Endothelial cell of umbilical vein (primary cell): ENCODE measurements around the gene HTT. TPM values are rescaled to one million over a fixed set of nuclear protein-coding genes. Genes with fewer than 3 reads are reported as not detected.

Source experiments
- BruUV-seq: library from RNA; stranded (reverse); fragments of 400-500 nt; replicated peaks from 2 replicates; lab custom pipeline; 2021; lab: Mats Ljungman, UMichigan
- CTCF ChIA-PET: fragments of 300-600, 350-600 bp; sonication (Branson Sonifier 250); formaldehyde crosslinking; loops from one replicate; lab custom pipeline; 2021; ENCODE audit warnings: antibody characterized with exemption, inconsistent platforms; lab: Charles Lee
- POLR2A ChIA-PET: fragments of 300-600, 350-600 bp; sonication (Branson Sonifier 250); formaldehyde crosslinking; loops from one replicate; lab custom pipeline; 2021; ENCODE audit warnings: antibody characterized with exemption, inconsistent platforms; lab: Charles Lee
- DNase-seq: peaks from one replicate; pipeline ENCODE4 v3.0.0-alpha.2; 2011; ENCODE audit warnings: low read depth, low spot score
- FAIRE-seq: peaks from 2 replicates; lab custom pipeline; 2011; peaks lifted over from hg19 to GRCh38; lab: Jason Lieb, UNC
- H2AFZ ChIP-seq: 2 replicates; pipeline ENCODE4 v1.6.0; 2012; ENCODE audit warnings: low read depth, low read length, control low read depth, inconsistent platforms
- H3K27ac ChIP-seq: 2 replicates; pipeline ENCODE4 v1.5.1; 2011; ENCODE audit warnings: low read depth, mild to moderate bottlenecking, control low read depth, low read length, moderate library complexity; ENCODE audit not compliant: insufficient read depth
- H3K27me3 ChIP-seq, 2 experiments: 2 replicates each; pipeline versions ENCODE4 v1.6.0 to v1.6.1; 2011; ENCODE audit warnings: low read length in 2 of 2, mixed read lengths in 1 of 2; ENCODE audit not compliant: control insufficient read depth in 2 of 2, insufficient read depth in 2 of 2
- H3K36me3 ChIP-seq, 2 experiments: 2 replicates in 1 of 2; 3 replicates in 1 of 2; pipeline ENCODE4 v1.5.1; 2011; ENCODE audit warnings: low read length in 2 of 2, mild to moderate bottlenecking in 1 of 2, moderate library complexity in 1 of 2; ENCODE audit not compliant: control insufficient read depth in 2 of 2, insufficient read depth in 2 of 2; ENCODE audit errors: extremely low read depth in 1 of 2
- H3K4me1 ChIP-seq: 3 replicates; pipeline ENCODE4 v1.5.1; 2011; ENCODE audit warnings: mild to moderate bottlenecking, low read length; ENCODE audit not compliant: control insufficient read depth, insufficient read depth; ENCODE audit errors: extremely low read depth
- H3K4me2 ChIP-seq: 2 replicates; pipeline ENCODE4 v1.6.1; 2011; ENCODE audit warnings: low read length, control low read depth, mixed read lengths; ENCODE audit not compliant: insufficient read depth
- H3K4me3 ChIP-seq, 3 experiments: fragments of 200-600 bp in 1 of 3; sonication (generic), shearing (Covaris generic) in 1 of 3; replicated peaks in 1 of 3; 2 replicates each; pipeline ENCODE4 v1.5.1; 2011 to 2016; ENCODE audit warnings: control low read depth in 3 of 3, low read length in 3 of 3, mild to moderate bottlenecking in 2 of 3, inconsistent platforms in 1 of 3, low read depth in 1 of 3, moderate library complexity in 1 of 3; ENCODE audit not compliant: insufficient read depth in 1 of 3
- H3K79me2 ChIP-seq: 2 replicates; pipeline ENCODE4 v1.6.0; 2012; ENCODE audit warnings: low read length, inconsistent platforms; ENCODE audit not compliant: control insufficient read depth, insufficient read depth
- H3K9ac ChIP-seq: replicated peaks from 2 replicates; pipeline ENCODE3; 2011; ENCODE audit warnings: low read length, control low read depth; ENCODE audit not compliant: insufficient read depth; ENCODE audit errors: extremely low read depth
- H3K9me1 ChIP-seq: replicated peaks from 3 replicates; pipeline ENCODE4 v1.6.0; 2011; ENCODE audit warnings: mild to moderate bottlenecking, low read length; ENCODE audit not compliant: control insufficient read depth, insufficient read depth; ENCODE audit errors: extremely low read depth
- H3K9me3 ChIP-seq: replicated peaks from 2 replicates; pipeline ENCODE4 v1.5.1; 2012; ENCODE audit warnings: low read length, inconsistent platforms; ENCODE audit not compliant: control insufficient read depth, insufficient read depth
- H4K20me1 ChIP-seq: replicated peaks from 2 replicates; pipeline ENCODE3; 2011; ENCODE audit warnings: mild to moderate bottlenecking, low read length; ENCODE audit not compliant: control insufficient read depth, insufficient read depth; ENCODE audit errors: extremely low read depth
- EZH2 ChIP-seq: IDR thresholded peaks from 2 replicates; pipeline ENCODE4 v1.6.1; 2012; ENCODE audit warnings: borderline replicate concordance, low read depth, mild to moderate bottlenecking, moderate library complexity, low read length, inconsistent platforms; ENCODE audit not compliant: severe bottlenecking
- GATA2 ChIP-seq: IDR thresholded peaks from 2 replicates; pipeline ENCODE4 v1.7.0; 2011; ENCODE audit warnings: low read depth, mild to moderate bottlenecking, moderate library complexity, mixed read lengths, low read length; ENCODE audit not compliant: insufficient read length, insufficient read depth
- MYC ChIP-seq: IDR thresholded peaks from one replicate; pipeline ENCODE4 v1.6.1; 2011; ENCODE audit warnings: mild to moderate bottlenecking, low read depth, low read length
- POLR2AphosphoS5 ChIP-seq: IDR thresholded peaks from 2 replicates; pipeline ENCODE4 v1.6.1; 2012; ENCODE audit warnings: low read depth, mild to moderate bottlenecking, control low read depth, low read length, moderate library complexity; ENCODE audit not compliant: insufficient read depth
- dilution Hi-C: fragments of 300-500 bp; cut with MboI; formaldehyde crosslinking; loops from one replicate; pipeline ENCODE4 v1.15.0; 2019; ENCODE audit warnings: low sequenced_read_pairs; ENCODE audit not compliant: extremely low pct_ligation_motif_present
- intact Hi-C: fragments of 100-400 bp; cut with micrococcal nuclease; formaldehyde crosslinking; loops from one replicate; pipeline ENCODE4 v1.10.0; 2022
- polyA plus RNA-seq, 4 experiments: library from polyadenylated mRNA; depleted of rRNA in 3 of 4; stranded (reverse) in 3 of 4; unstranded in 1 of 4; fragments of >200 nt; gene quantifications; 2 replicates each; pipeline versions ENCODE4 v1.2.1 to v1.2.3, GENCODE V29; 2011 to 2012; ENCODE audit warnings: missing spikeins in 1 of 4
- total RNA-seq: library from RNA; stranded (reverse); gene quantifications from 2 replicates; pipeline ENCODE4 v1.2.3, GENCODE V29; 2021
- TF ChIP-seq, protein P1 (sequence below), 2 donors: IDR thresholded peaks; 1 replicate in 1 of 2; 2 replicates in 1 of 2; pipeline ENCODE4 v1.5.1; 2011; ENCODE audit warnings: low read length in 2 of 2, mild to moderate bottlenecking in 2 of 2, moderate library complexity in 2 of 2, control low read depth in 1 of 2, inconsistent platforms in 1 of 2, low read depth in 1 of 2; ENCODE audit not compliant: insufficient read depth in 1 of 2; ENCODE audit errors: extremely low read depth in 1 of 2
- TF ChIP-seq, protein P2 (sequence below): IDR thresholded peaks from 2 replicates; pipeline ENCODE4 v1.6.1; 2011; ENCODE audit not compliant: insufficient read depth, insufficient read length

Gene HTT
- total and polyA plus RNA-seq, 2 donors (not counting 3 experiments of a cell fraction or from before 2014, with no cell fraction given) = 15.7 to 61.2 TPM

DNA sequence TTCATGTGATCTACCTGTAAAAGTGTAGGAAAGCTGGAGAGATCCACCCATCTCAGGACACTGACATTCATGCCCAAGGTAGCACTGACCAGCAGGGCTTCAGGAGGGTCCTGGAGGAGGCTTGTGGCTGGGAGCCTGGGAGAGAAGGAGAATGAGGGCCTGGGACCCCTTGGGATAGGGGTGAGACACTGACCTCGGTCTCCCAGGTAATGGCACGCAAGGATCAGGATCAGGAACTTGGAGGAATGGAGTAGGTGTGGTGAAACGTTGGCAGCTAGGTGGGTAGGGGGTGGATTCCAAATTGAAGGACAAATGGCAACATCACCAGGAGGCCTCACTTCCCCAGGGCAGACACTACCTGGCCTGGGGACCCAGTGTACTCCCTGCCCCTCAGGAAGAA, 206.0 kb downstream of the HTT start:
- H3K9ac ChIP-seq = no peak overlapping the region
- DNase-seq (no peak), FAIRE-seq (no peak)
- no peaks in the 10 kb centered on the region for H3K9me3 ChIP-seq
- H3K27ac ChIP-seq = no peak overlapping the region
- H3K4me1 ChIP-seq = no peaks in the 10 kb centered on the region
- no peak for TF ChIP-seq POLR2AphosphoS5
- BruUV-seq = no TSS peak
- no peaks in the 10 kb centered on the region for H4K20me1 ChIP-seq
- dilution Hi-C loops (no loop called here), intact Hi-C loops (no loop called here)
- peaks cover 0 to 13% of the 10 kb centered on the region in 2 experiments for H3K27me3 ChIP-seq
- H3K4me3 ChIP-seq = no peak overlapping the region
- H3K4me2 ChIP-seq = no peak overlapping the region
- POLR2A ChIA-PET = no interaction called here
- no peaks in the 10 kb centered on the region for H3K79me2 ChIP-seq
- CTCF ChIA-PET = no interaction called here
- no peaks in the 10 kb centered on the region for H3K9me1 ChIP-seq
- no peak overlapping the region for H2AFZ ChIP-seq
- H3K36me3 ChIP-seq = no peaks in the 10 kb centered on the region

DNA sequence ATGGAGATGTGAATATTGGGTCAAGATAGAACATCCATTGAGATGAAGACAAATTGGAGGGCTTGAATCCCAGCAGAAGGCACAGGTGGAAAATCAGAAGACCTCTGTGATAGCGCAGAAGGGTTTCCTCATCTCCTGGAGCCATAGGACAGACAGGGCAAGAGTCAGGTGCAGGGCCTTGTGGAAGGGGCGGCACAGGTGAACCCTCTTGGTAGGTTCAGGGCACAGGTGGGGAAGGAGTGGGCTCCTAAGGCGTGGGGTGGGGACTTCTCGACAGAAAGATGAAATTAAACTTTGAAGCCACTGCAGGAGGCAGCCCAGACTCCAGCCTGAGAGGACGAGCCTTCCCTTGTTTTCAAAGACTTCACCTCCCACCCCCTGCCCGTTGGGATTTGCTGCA, 209.0 kb downstream of the HTT start:
- H3K9me1 ChIP-seq = no peaks in the 10 kb centered on the region
- POLR2A ChIA-PET = no interaction called here

More for the DNA sequence above, 209.0 kb downstream of the HTT start:
- Histone ChIP-seq H3K4me1 (no peaks in the 10 kb centered on the region), H3K27me3 (peaks cover 0 to 4% of the 10 kb centered on the region in 2 experiments), H3K9me3 (no peaks in the 10 kb centered on the region), H3K9ac (no peak overlapping the region), H2AFZ (no peak overlapping the region), H3K27ac (no peak overlapping the region), H3K36me3 (no peaks in the 10 kb centered on the region), H4K20me1 (no peaks in the 10 kb centered on the region), H3K4me2 (no peak overlapping the region), H3K79me2 (no peaks in the 10 kb centered on the region), H3K4me3 (no peak overlapping the region)
- CTCF ChIA-PET = no interaction called here
- TF ChIP-seq MYC (no peak), POLR2AphosphoS5 (no peak), GATA2 (no peak), EZH2 (no peak)
- TF ChIP-seq, protein P1, sequence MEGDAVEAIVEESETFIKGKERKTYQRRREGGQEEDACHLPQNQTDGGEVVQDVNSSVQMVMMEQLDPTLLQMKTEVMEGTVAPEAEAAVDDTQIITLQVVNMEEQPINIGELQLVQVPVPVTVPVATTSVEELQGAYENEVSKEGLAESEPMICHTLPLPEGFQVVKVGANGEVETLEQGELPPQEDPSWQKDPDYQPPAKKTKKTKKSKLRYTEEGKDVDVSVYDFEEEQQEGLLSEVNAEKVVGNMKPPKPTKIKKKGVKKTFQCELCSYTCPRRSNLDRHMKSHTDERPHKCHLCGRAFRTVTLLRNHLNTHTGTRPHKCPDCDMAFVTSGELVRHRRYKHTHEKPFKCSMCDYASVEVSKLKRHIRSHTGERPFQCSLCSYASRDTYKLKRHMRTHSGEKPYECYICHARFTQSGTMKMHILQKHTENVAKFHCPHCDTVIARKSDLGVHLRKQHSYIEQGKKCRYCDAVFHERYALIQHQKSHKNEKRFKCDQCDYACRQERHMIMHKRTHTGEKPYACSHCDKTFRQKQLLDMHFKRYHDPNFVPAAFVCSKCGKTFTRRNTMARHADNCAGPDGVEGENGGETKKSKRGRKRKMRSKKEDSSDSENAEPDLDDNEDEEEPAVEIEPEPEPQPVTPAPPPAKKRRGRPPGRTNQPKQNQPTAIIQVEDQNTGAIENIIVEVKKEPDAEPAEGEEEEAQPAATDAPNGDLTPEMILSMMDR (IDR thresholded peaks at IDR 0.05; ENCODE audit: extremely low read depth in 1 of 2, insufficient read depth in 1 of 2, low read depth in 1 of 2, low read length in 2 of 2) = no peak
- TF ChIP-seq, protein P2, sequence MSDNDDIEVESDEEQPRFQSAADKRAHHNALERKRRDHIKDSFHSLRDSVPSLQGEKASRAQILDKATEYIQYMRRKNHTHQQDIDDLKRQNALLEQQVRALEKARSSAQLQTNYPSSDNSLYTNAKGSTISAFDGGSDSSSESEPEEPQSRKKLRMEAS = no peak
- dilution Hi-C loops = no loop called here
- DNase-seq = no peak
- FAIRE-seq = no peak
- intact Hi-C loops = no loop called here
- no TSS peak for BruUV-seq
